GM12878 (cell line): Measurements from ENCODE around the gene ANKRD13A. TPM values are rescaled to one million over a fixed set of nuclear protein-coding genes. Genes with fewer than 3 reads are reported as not detected.

Source experiments
- ATAC-seq: fragments of 200-7000 bp; cut with Tn5 transposase; 3 replicates; pipeline ENCODE4 v1.9.1; 2020; ENCODE audit warnings: mild to moderate bottlenecking, moderate library complexity
- BruUV-seq: library from RNA; stranded (reverse); fragments of 400-500 nt; replicated peaks from 2 replicates; lab custom pipeline; 2021; lab: Mats Ljungman, UMichigan
- CTCF ChIA-PET: fragments of 300-600 bp; sonication (Branson Sonifier 250); formaldehyde crosslinking; extraction: SDS; loops from one replicate; lab custom pipeline; 2021; ENCODE audit warnings: inconsistent platforms; lab: Yijun Ruan, JAX
- POLR2A ChIA-PET: fragments of 350-600 bp; formaldehyde crosslinking; extraction: SDS; loops from one replicate; lab custom pipeline; 2021; ENCODE audit warnings: inconsistent platforms; lab: Charles Lee
- RAD21 ChIA-PET: fragments of 300-600 bp; sonication (Branson Sonifier 250); formaldehyde crosslinking; loops from one replicate; lab custom pipeline; 2023; ENCODE audit warnings: antibody characterized with exemption; ENCODE audit not compliant: unreplicated experiment; lab: Charles Lee
- SMC1A ChIA-PET: fragments of 300-600 bp; sonication (Branson Sonifier 250); formaldehyde crosslinking; loops from one replicate; lab custom pipeline; 2023; ENCODE audit not compliant: unreplicated experiment, uncharacterized antibody; lab: Charles Lee
- DNase-seq: peaks from one replicate; pipeline ENCODE4 v3.0.0-alpha.2; 2011; ENCODE audit warnings: low read depth, low spot score
- FAIRE-seq: peaks from 3 replicates; lab custom pipeline; 2011; peaks lifted over from hg19 to GRCh38; lab: Jason Lieb, UNC
- H2AFZ ChIP-seq: 2 replicates; pipeline ENCODE4 v1.6.0; 2011; ENCODE audit warnings: low read depth, low read length, control low read depth; ENCODE audit not compliant: control insufficient read depth
- H3K27ac ChIP-seq: 2 replicates; pipeline ENCODE4 v1.5.1; 2011; ENCODE audit warnings: control low read depth; ENCODE audit not compliant: control insufficient read depth, insufficient read depth
- H3K27me3 ChIP-seq, 2 experiments: replicated peaks in 1 of 2; 2 replicates each; pipeline versions ENCODE4 v1.6.0 to v1.6.1; 2011; ENCODE audit warnings: low read length in 1 of 2; ENCODE audit not compliant: control insufficient read depth in 2 of 2, insufficient read depth in 2 of 2
- H3K36me3 ChIP-seq, 2 experiments: 2 replicates each; pipeline ENCODE4 v1.5.1; 2011; ENCODE audit warnings: low read length in 1 of 2; ENCODE audit not compliant: control insufficient read depth in 2 of 2, insufficient read depth in 2 of 2
- H3K4me1 ChIP-seq: 2 replicates; pipeline ENCODE4 v1.6.1; 2011; ENCODE audit warnings: mild to moderate bottlenecking, low read length, moderate library complexity, mixed read lengths; ENCODE audit not compliant: control insufficient read depth, insufficient read depth
- H3K4me2 ChIP-seq: 2 replicates; pipeline ENCODE4 v1.6.0; 2011; ENCODE audit warnings: control low read depth; ENCODE audit not compliant: control insufficient read depth, insufficient read depth
- H3K4me3 ChIP-seq: fragments of 200-600 bp; sonication (generic); 2 replicates; pipeline ENCODE4 v1.5.1; 2016
- H3K79me2 ChIP-seq: 2 replicates; pipeline ENCODE4 v1.6.0; 2011; ENCODE audit warnings: low read length; ENCODE audit not compliant: control insufficient read depth, insufficient read depth
- H3K9ac ChIP-seq: 2 replicates; pipeline ENCODE4 v1.8.0; 2011; ENCODE audit warnings: low read length, control low read depth, mixed read lengths; ENCODE audit not compliant: control insufficient read depth, insufficient read depth
- H3K9me3 ChIP-seq: replicated peaks from 3 replicates; pipeline ENCODE4 v1.5.1; 2011; ENCODE audit warnings: mild to moderate bottlenecking, low read length; ENCODE audit not compliant: control insufficient read depth, insufficient read depth
- H4K20me1 ChIP-seq: 2 replicates; pipeline ENCODE4 v1.6.0; 2011; ENCODE audit not compliant: control insufficient read depth, insufficient read depth
- HDGF ChIP-seq: fragments of 450-650 bp; IDR thresholded peaks from 2 replicates; pipeline ENCODE4 v1.6.1; 2016; ENCODE audit warnings: antibody characterized with exemption
- NFYB ChIP-seq: IDR thresholded peaks from 2 replicates; pipeline ENCODE4 v1.6.1; 2011; ENCODE audit warnings: low read depth, mild to moderate bottlenecking, low read length, improper control_type of control experiment, moderate library complexity; ENCODE audit not compliant: insufficient read depth
- NR2F1 ChIP-seq: fragments of 450-650 bp; conservative IDR thresholded peaks from 2 replicates; pipeline ENCODE4 v1.6.1; 2017; ENCODE audit warnings: mild to moderate bottlenecking
- PBX3 ChIP-seq: IDR thresholded peaks from 2 replicates; pipeline ENCODE4 v1.6.1; 2011; ENCODE audit warnings: mild to moderate bottlenecking, low read depth, low read length, moderate library complexity; ENCODE audit not compliant: insufficient replicate concordance
- SPI1 ChIP-seq: IDR thresholded peaks from 2 replicates; pipeline ENCODE4 v1.6.1; 2011; ENCODE audit warnings: low read depth, mild to moderate bottlenecking, low read length, moderate library complexity, borderline replicate concordance; ENCODE audit not compliant: insufficient read depth
- USF1 ChIP-seq: IDR thresholded peaks from 2 replicates; pipeline ENCODE4 v1.6.1; 2011; ENCODE audit warnings: borderline replicate concordance, low read depth, mild to moderate bottlenecking, moderate library complexity, mixed read lengths, low read length; ENCODE audit not compliant: insufficient read depth; ENCODE audit errors: extremely low read length
- WGBS: methylation state at CpG from one replicate; pipeline ENCODE4 v1.1.6; 2016; ENCODE audit warnings: low lambda C conversion rate; ENCODE audit not compliant: insufficient replicate concordance, insufficient coverage; ENCODE audit errors: missing lambda C conversion rate; 5-methylcytosine and 5-hydroxymethylcytosine counted together
- in situ Hi-C: fragments of 300-500 bp; cut with MboI; formaldehyde crosslinking; loops from 9 replicates; pipeline ENCODE4 v1.14.3; 2018; ENCODE audit warnings: mixed read lengths
- intact Hi-C: fragments of 100-400 bp; cut with micrococcal nuclease; formaldehyde crosslinking; loops from one replicate; pipeline ENCODE4 v1.14.2; 2022; ENCODE audit not compliant: unreplicated experiment
- polyA plus RNA-seq, 11 experiments: library from polyadenylated mRNA; depleted of rRNA in 4 of 11; unstranded in 6 of 11; stranded (reverse) in 5 of 11; fragments of >200 nt; fragmentation: Nextera tagmentation in 4 of 11; fragmentation: Illumina TruSeq in 1 of 11; extraction: Ambion mirVana in 4 of 11; extraction: Trizol in 1 of 11; gene quantifications; 1 replicate in 1 of 11; 2 replicates in 10 of 11; pipeline versions ENCODE4 v1.2.1 to v1.2.3, GENCODE V29; 2011 to 2016; ENCODE audit warnings: inconsistent platforms in 2 of 11, missing spikeins in 2 of 11, low read depth in 1 of 11
- total RNA-seq, 4 experiments: library from RNA; depleted of rRNA in 3 of 4; stranded (reverse); fragments of >200 nt in 3 of 4; fragmentation: Illumina TruSeq in 1 of 4; extraction: Trizol in 1 of 4; gene quantifications; 2 replicates each; pipeline versions ENCODE4 v1.2.1 to v1.2.3, GENCODE V29; 2013 to 2021

ANKRD13A gene
- total and polyA plus RNA-seq, 10 of the 15 experiments (the other 5 are each of a cell fraction or from before 2014, with no cell fraction given), result 10.2 to 93.4 (median 76.5) TPM

- TF ChIP-seq NR2F1 (no peak), PBX3 (no peak), SPI1 (peak; percentile 74)
These were observed 66.3 kb downstream of the ANKRD13A start (continued) for GRCh38 chr12:110065540-110065939.

- Histone ChIP-seq H3K27ac (no peak overlapping the region), H3K4me1 (peaks cover 13% of the 10 kb centered on the region), H3K27me3 (no peaks in the 10 kb centered on the region), H2AFZ (no peak overlapping the region), H4K20me1 (no peaks in the 10 kb centered on the region), H3K9me3 (no peaks in the 10 kb centered on the region; the same call in 2 of the 3 replicates), H3K9ac (no peak overlapping the region), H3K36me3 (no peaks in the 10 kb centered on the region), H3K4me2 (no peak overlapping the region), H3K4me3 (no peak overlapping the region), H3K79me2 (no peaks in the 10 kb centered on the region)
- ChIA-PET CTCF (interaction anchor here (1.7 kb wide), 1 partner anchor 22 kb away, joined by 4 read pairs; no protein-coding TSS in a partner anchor), RAD21 (no interaction called here), SMC1A (no interaction called here), POLR2A (interaction anchor here (1.1 kb wide), 1 partner anchor 17 kb away, joined by 3 read pairs; no protein-coding TSS in a partner anchor)
- in situ Hi-C loops, result no loop called here
- 0 out of 2 replicates have a peak, but pooled peaks have one; percentile 36 for TF ChIP-seq NFYB
- peak; percentile 47 for TF ChIP-seq USF1
- no peak for TF ChIP-seq HDGF
- intact Hi-C loops, result no loop called here
- 68% methylated on average over 7 of the region's 7 CpGs for WGBS
- DNase-seq, result no peak
- no peak for FAIRE-seq
- no peak for ATAC-seq
- no TSS peak for BruUV-seq
These were observed 68.3 kb downstream of the ANKRD13A start for GRCh38 chr12:110067531-110067930.
